Prostate gland (tissue), 2 donors: ENCODE results near the gene CCDC47.

ENCODE experiments used
- POLR2A ChIP-seq: fragments of 450-650 bp; IDR thresholded peaks from one replicate; pipeline ENCODE4 v1.6.1; 2016; ENCODE audit warnings: antibody characterized with exemption, mild to moderate bottlenecking
- TF ChIP-seq, protein P1 (sequence below), 4 experiments: fragments of 200-600 bp in 2 of 4; fragments of 450-650 bp in 2 of 4; sonication (generic) in 2 of 4; IDR thresholded peaks; 1 replicate in 3 of 4; 2 replicates in 1 of 4; pipeline ENCODE4 v1.5.1; 2016 to 2019; ENCODE audit warnings: antibody characterized with exemption in 4 of 4, mild to moderate bottlenecking in 2 of 4, moderate library complexity in 2 of 4

DNA sequence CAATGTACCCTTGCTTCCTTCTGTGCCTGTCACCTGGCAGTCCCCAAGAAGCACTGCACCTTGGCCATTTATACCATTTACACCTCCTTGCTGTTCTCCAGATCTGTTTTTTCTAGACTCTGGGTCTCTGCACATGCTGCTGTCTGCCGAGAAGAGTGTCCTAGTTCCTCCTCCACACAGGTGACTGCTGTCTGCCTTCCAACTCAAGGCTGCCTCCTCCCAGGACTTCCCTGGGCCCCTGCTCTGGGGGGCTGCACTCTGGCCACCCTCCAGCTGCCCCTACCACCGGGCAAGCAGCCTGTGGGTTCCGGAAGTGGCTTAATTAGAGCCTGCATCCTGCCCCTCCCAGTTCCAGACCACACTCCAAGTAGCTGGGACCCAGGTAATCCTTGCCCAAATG is 67.7 kb downstream of the CCDC47 start:
- TF ChIP-seq, protein P1, sequence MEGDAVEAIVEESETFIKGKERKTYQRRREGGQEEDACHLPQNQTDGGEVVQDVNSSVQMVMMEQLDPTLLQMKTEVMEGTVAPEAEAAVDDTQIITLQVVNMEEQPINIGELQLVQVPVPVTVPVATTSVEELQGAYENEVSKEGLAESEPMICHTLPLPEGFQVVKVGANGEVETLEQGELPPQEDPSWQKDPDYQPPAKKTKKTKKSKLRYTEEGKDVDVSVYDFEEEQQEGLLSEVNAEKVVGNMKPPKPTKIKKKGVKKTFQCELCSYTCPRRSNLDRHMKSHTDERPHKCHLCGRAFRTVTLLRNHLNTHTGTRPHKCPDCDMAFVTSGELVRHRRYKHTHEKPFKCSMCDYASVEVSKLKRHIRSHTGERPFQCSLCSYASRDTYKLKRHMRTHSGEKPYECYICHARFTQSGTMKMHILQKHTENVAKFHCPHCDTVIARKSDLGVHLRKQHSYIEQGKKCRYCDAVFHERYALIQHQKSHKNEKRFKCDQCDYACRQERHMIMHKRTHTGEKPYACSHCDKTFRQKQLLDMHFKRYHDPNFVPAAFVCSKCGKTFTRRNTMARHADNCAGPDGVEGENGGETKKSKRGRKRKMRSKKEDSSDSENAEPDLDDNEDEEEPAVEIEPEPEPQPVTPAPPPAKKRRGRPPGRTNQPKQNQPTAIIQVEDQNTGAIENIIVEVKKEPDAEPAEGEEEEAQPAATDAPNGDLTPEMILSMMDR (IDR thresholded peaks at IDR 0.05), result no peak
- TF ChIP-seq POLR2A, result no peak
